H9 (cell line): ENCODE measurements around the gene PTTG1IP. TPM values are rescaled to one million over a fixed set of nuclear protein-coding genes. Genes with fewer than 3 reads are reported as not detected.

Source experiments
- DNase-seq: peaks from one replicate; pipeline ENCODE4 v3.0.0-alpha.2; 2017
- H2AFZ ChIP-seq: one replicate; pipeline ENCODE4 v1.6.1; 2013; ENCODE audit warnings: mild to moderate bottlenecking, low read length, control low read depth, moderate library complexity
- H2AK5ac ChIP-seq: 2 replicates; pipeline ENCODE4 v1.6.1; 2013; ENCODE audit warnings: low read length, control low read depth, mixed read lengths; ENCODE audit not compliant: insufficient read length
- H2BK120ac ChIP-seq: one replicate; pipeline ENCODE4 v1.6.1; 2013; ENCODE audit warnings: low read depth, mild to moderate bottlenecking, low read length, control low read depth, inconsistent platforms; ENCODE audit not compliant: poor library complexity, severe bottlenecking
- H2BK12ac ChIP-seq: 2 replicates; pipeline ENCODE4 v1.6.1; 2013; ENCODE audit warnings: low read length, control low read depth, mixed read lengths, low read depth; ENCODE audit not compliant: insufficient read length
- H2BK15ac ChIP-seq: 2 replicates; pipeline ENCODE4 v1.6.1; 2013; ENCODE audit warnings: low read depth, low read length, control low read depth
- H2BK20ac ChIP-seq: one replicate; pipeline ENCODE4 v1.6.1; 2013; ENCODE audit warnings: low read depth, mild to moderate bottlenecking, low read length, control low read depth, inconsistent platforms; ENCODE audit not compliant: poor library complexity, severe bottlenecking
- H2BK5ac ChIP-seq: 2 replicates; pipeline ENCODE4 v1.6.1; 2013; ENCODE audit warnings: low read length, control low read depth, mixed read lengths; ENCODE audit not compliant: insufficient read length
- H3K14ac ChIP-seq: 2 replicates; pipeline ENCODE4 v1.6.1; 2013; ENCODE audit warnings: low read length, control low read depth; ENCODE audit not compliant: insufficient read depth
- H3K18ac ChIP-seq: 2 replicates; pipeline ENCODE4 v1.6.1; 2013; ENCODE audit warnings: low read depth, mild to moderate bottlenecking, mixed read lengths, low read length, control low read depth; ENCODE audit not compliant: insufficient read length
- H3K23ac ChIP-seq: 2 replicates; pipeline ENCODE4 v1.6.1; 2013; ENCODE audit warnings: low read length, control low read depth, mixed read lengths, low read depth; ENCODE audit not compliant: insufficient read length
- H3K23me2 ChIP-seq: 2 replicates; pipeline ENCODE4 v1.6.1; 2013; ENCODE audit warnings: low read depth, mild to moderate bottlenecking, mixed read lengths, low read length, control low read depth; ENCODE audit not compliant: insufficient read length, poor library complexity, severe bottlenecking
- H3K27ac ChIP-seq: 2 replicates; pipeline ENCODE4 v1.5.1; 2013; ENCODE audit warnings: low read length, control low read depth, mixed read lengths, low read depth; ENCODE audit not compliant: insufficient read length
- H3K27me3 ChIP-seq: 2 replicates; pipeline ENCODE4 v1.6.1; 2013; ENCODE audit warnings: low read length, control low read depth, inconsistent platforms; ENCODE audit not compliant: insufficient read depth
- H3K4ac ChIP-seq: 2 replicates; pipeline ENCODE4 v1.6.1; 2013; ENCODE audit warnings: low read depth, mild to moderate bottlenecking, control low read depth, inconsistent platforms, low read length, moderate library complexity
- H3K4me1 ChIP-seq: 2 replicates; pipeline ENCODE4 v1.6.1; 2013; ENCODE audit warnings: low read length, control low read depth, inconsistent platforms; ENCODE audit not compliant: insufficient read depth
- H3K4me2 ChIP-seq: 2 replicates; pipeline ENCODE4 v1.6.1; 2013; ENCODE audit warnings: low read length, control low read depth, mixed read lengths; ENCODE audit not compliant: insufficient read length, insufficient read depth
- H3K56ac ChIP-seq: 2 replicates; pipeline ENCODE4 v1.6.1; 2013; ENCODE audit warnings: low read depth, mild to moderate bottlenecking, mixed read lengths, low read length, control low read depth; ENCODE audit not compliant: insufficient read length
- H3K79me1 ChIP-seq: 2 replicates; pipeline ENCODE4 v1.6.1; 2013; ENCODE audit warnings: low read depth, mild to moderate bottlenecking, moderate library complexity, low read length, control low read depth, inconsistent platforms; ENCODE audit not compliant: insufficient read depth, poor library complexity, severe bottlenecking
- H3K79me2 ChIP-seq: 2 replicates; pipeline ENCODE4 v1.6.1; 2013; ENCODE audit warnings: low read length, control low read depth, inconsistent platforms; ENCODE audit not compliant: insufficient read depth
- H3K9ac ChIP-seq: 2 replicates; pipeline ENCODE4 v1.6.1; 2013; ENCODE audit warnings: low read length, control low read depth, mixed read lengths; ENCODE audit not compliant: insufficient read length; ENCODE audit errors: extremely low read depth
- H3K9me3 ChIP-seq: one replicate; pipeline ENCODE4 v1.6.1; 2013; ENCODE audit warnings: low read depth, low read length, inconsistent platforms; ENCODE audit not compliant: control insufficient read depth
- H3T11ph ChIP-seq: one replicate; pipeline ENCODE4 v1.6.1; 2013; ENCODE audit warnings: mild to moderate bottlenecking, low read length, control low read depth, inconsistent platforms
- H4K20me1 ChIP-seq: one replicate; pipeline ENCODE4 v1.6.1; 2013; ENCODE audit not compliant: control insufficient read depth, insufficient read length, insufficient read depth
- H4K5ac ChIP-seq: 2 replicates; pipeline ENCODE4 v1.6.1; 2013; ENCODE audit warnings: low read depth, mild to moderate bottlenecking, mixed read lengths, low read length, control low read depth; ENCODE audit not compliant: insufficient read length
- H4K8ac ChIP-seq: replicated peaks from 2 replicates; pipeline ENCODE4 v1.6.1; 2013; ENCODE audit warnings: low read length, control low read depth, mixed read lengths, low read depth; ENCODE audit not compliant: insufficient read length
- H4K91ac ChIP-seq: 2 replicates; pipeline ENCODE4 v1.6.1; 2013; ENCODE audit warnings: low read depth, mild to moderate bottlenecking, moderate library complexity, mixed read lengths, low read length, control low read depth; ENCODE audit not compliant: insufficient read length
- H3K27ac Mint-ChIP-seq, 3 experiments: 2 replicates in 2 of 3; 3 replicates in 1 of 3; pipeline ENCODE4 v1.8.0; 2020 to 2021; ENCODE audit warnings: mixed read lengths in 3 of 3, mild to moderate bottlenecking in 1 of 3, moderate library complexity in 1 of 3
- H3K27me3 Mint-ChIP-seq: 2 replicates; pipeline ENCODE4 v1.8.0; 2021; ENCODE audit warnings: low read depth, mild to moderate bottlenecking, moderate library complexity, mixed read lengths
- H3K36me3 Mint-ChIP-seq, 3 experiments: 2 replicates in 2 of 3; 3 replicates in 1 of 3; pipeline ENCODE4 v1.8.0; 2020 to 2021; ENCODE audit warnings: low read depth in 3 of 3, mixed read lengths in 3 of 3; ENCODE audit not compliant: insufficient read depth in 1 of 3
- H3K4me1 Mint-ChIP-seq, 2 experiments: 2 replicates each; pipeline ENCODE4 v1.8.0; 2020; ENCODE audit warnings: mixed read lengths in 2 of 2
- H3K4me3 Mint-ChIP-seq, 2 experiments: 2 replicates in 1 of 2; 3 replicates in 1 of 2; pipeline ENCODE4 v1.8.0; 2020 to 2021; ENCODE audit warnings: mild to moderate bottlenecking in 2 of 2, mixed read lengths in 2 of 2, moderate library complexity in 1 of 2
- H3K9me3 Mint-ChIP-seq, 2 experiments: 2 replicates in 1 of 2; 3 replicates in 1 of 2; pipeline ENCODE4 v1.8.0; 2020; ENCODE audit warnings: mild to moderate bottlenecking in 2 of 2, mixed read lengths in 2 of 2, moderate library complexity in 1 of 2
- CTCF ChIP-seq: fragments of 200-600 bp; sonication (generic); conservative IDR thresholded peaks from 3 replicates; pipeline ENCODE4 v1.8.0; 2021; ENCODE audit warnings: antibody characterized with exemption, mild to moderate bottlenecking
- WGBS: extraction: QIAGEN DNeasy Blood & Tissue Kit; methylation state at CpG from one replicate; pipeline ENCODE4 v1.1.7; 2013; ENCODE audit warnings: missing lambda C conversion rate, low lambda C conversion rate, mixed read lengths; ENCODE audit not compliant: insufficient read length; ENCODE audit errors: extremely low coverage; 5-methylcytosine and 5-hydroxymethylcytosine counted together
- total RNA-seq: library from RNA; stranded (reverse); gene quantifications from 2 replicates; pipeline ENCODE4 v1.2.1, GENCODE V29; 2021

The PTTG1IP gene
- total RNA-seq, 1 experiment from 2014 or later = 107 TPM

- H3K9me3 Mint-ChIP-seq = peaks cover 10 to 13% of the 10 kb centered on the region in 2 experiments
- Histone ChIP-seq H3K9me3 (peaks cover 6% of the 10 kb centered on the region), H3K4me1 (no peaks in the 10 kb centered on the region), H2AFZ (no peak overlapping the region), H3K56ac (no peak overlapping the region), H3K18ac (no peak overlapping the region), H4K91ac (no peak overlapping the region), H2BK5ac (no peak overlapping the region), H3K9ac (no peak overlapping the region), H2BK120ac (no peak overlapping the region), H3K23me2 (peaks cover 8% of the 10 kb centered on the region), H4K20me1 (no peaks in the 10 kb centered on the region), H4K5ac (no peak overlapping the region), H3K4ac (no peak overlapping the region), H3K27ac (no peak overlapping the region), H3K79me2 (peaks cover 2% of the 10 kb centered on the region; the same call in 1 of the 2 replicates), H3K14ac (no peak overlapping the region), H2BK12ac (no peak overlapping the region), H3K27me3 (no peaks in the 10 kb centered on the region; the same call in 1 of the 2 replicates), H3K4me2 (no peak overlapping the region), H2BK15ac (no peak overlapping the region), H3K23ac (no peak overlapping the region), H3K79me1 (peaks cover 2% of the 10 kb centered on the region), H3T11ph (no peak overlapping the region), H4K8ac (no peak overlapping the region), H2AK5ac (no peak overlapping the region), H2BK20ac (no peak overlapping the region)
- H3K4me1 Mint-ChIP-seq = peaks cover 15 to 20% of the 10 kb centered on the region in 2 experiments
- peaks cover 13 to 30% (median 23%) of the 10 kb centered on the region in 3 experiments for H3K36me3 Mint-ChIP-seq
- WGBS = no CpG with 5 or more reads among the region's 8 CpGs
- no peak overlapping the region for H3K4me3 Mint-ChIP-seq
- TF ChIP-seq CTCF = no peak
- H3K27ac Mint-ChIP-seq = no peak overlapping the region; a peak in 1 of 7 replicates
- H3K27me3 Mint-ChIP-seq = peaks cover 14% of the 10 kb centered on the region
- no peak for DNase-seq
These were observed 58.3 kb downstream of the PTTG1IP start for GRCh38 chr21:44815225-44815624.
